Measurements from ENCODE around the gene SLC24A3. TPM values are rescaled to one million over a fixed set of nuclear protein-coding genes. Genes with fewer than 3 reads are reported as not detected.

The SLC24A3 gene
- total RNA-seq, 1 donor from 2014 or later: 0.21 TPM

DNA sequence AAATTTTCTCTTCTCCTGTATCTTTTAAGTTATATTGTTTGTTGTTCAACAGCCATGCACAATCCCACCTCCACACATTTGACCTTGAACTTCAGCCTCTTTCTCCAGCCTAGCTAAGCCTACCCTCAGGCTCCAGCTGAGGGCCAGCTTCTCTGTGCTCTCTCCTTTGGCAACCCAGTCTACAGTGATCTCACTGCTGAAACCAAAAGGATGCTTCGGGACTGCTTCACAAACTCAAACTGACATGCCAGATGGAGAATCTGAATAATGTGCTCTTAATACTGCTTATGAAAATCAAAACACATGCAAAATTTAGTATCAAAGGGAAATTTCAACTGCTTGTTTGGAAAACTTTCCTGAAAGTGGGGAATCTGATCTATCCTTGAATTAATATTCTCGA, 529.5 kb downstream of the SLC24A3 start:
- no peaks in the 10 kb centered on the region for H3K36me3 ChIP-seq
- H3K9ac ChIP-seq: no peak overlapping the region
- no peaks in the 10 kb centered on the region for H3K27me3 Mint-ChIP-seq (ENCODE audit: insufficient read depth, low read depth)
- no peak overlapping the region for H3K4me3 ChIP-seq
- H3K9me3 ChIP-seq (ENCODE audit: low read depth): no peaks in the 10 kb centered on the region
- H3K4me3 Mint-ChIP-seq: no peak overlapping the region
- H3K4me1 Mint-ChIP-seq: peaks cover 7% of the 10 kb centered on the region
- peaks cover 2% of the 10 kb centered on the region for H3K9me3 Mint-ChIP-seq
- H3K27ac ChIP-seq: no peak overlapping the region
- H2AFZ ChIP-seq (replicated peaks): no peak overlapping the region
- H3K27me3 ChIP-seq: no peaks in the 10 kb centered on the region
- DNase-seq (ENCODE audit: low spot score): no peak
- H3K79me2 ChIP-seq (ENCODE audit: low read depth): no peaks in the 10 kb centered on the region
- H4K20me1 ChIP-seq (ENCODE audit: low read depth): no peaks in the 10 kb centered on the region
- H3K36me3 Mint-ChIP-seq: no peaks in the 10 kb centered on the region
- H3K4me1 ChIP-seq: no peaks in the 10 kb centered on the region
- H3K4me2 ChIP-seq: no peak overlapping the region
- TF ChIP-seq, protein P1, sequence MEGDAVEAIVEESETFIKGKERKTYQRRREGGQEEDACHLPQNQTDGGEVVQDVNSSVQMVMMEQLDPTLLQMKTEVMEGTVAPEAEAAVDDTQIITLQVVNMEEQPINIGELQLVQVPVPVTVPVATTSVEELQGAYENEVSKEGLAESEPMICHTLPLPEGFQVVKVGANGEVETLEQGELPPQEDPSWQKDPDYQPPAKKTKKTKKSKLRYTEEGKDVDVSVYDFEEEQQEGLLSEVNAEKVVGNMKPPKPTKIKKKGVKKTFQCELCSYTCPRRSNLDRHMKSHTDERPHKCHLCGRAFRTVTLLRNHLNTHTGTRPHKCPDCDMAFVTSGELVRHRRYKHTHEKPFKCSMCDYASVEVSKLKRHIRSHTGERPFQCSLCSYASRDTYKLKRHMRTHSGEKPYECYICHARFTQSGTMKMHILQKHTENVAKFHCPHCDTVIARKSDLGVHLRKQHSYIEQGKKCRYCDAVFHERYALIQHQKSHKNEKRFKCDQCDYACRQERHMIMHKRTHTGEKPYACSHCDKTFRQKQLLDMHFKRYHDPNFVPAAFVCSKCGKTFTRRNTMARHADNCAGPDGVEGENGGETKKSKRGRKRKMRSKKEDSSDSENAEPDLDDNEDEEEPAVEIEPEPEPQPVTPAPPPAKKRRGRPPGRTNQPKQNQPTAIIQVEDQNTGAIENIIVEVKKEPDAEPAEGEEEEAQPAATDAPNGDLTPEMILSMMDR (IDR thresholded peaks at IDR 0.05): no peak
- no peak for TF ChIP-seq EZH2 (IDR thresholded peaks at IDR 0.05)
- no peak for TF ChIP-seq EZH2phosphoT487 (IDR thresholded peaks at IDR 0.05)
- no peak overlapping the region for H3K27ac Mint-ChIP-seq
- no peaks in the 10 kb centered on the region for H3F3A ChIP-seq (ENCODE audit: low read depth)

DNA sequence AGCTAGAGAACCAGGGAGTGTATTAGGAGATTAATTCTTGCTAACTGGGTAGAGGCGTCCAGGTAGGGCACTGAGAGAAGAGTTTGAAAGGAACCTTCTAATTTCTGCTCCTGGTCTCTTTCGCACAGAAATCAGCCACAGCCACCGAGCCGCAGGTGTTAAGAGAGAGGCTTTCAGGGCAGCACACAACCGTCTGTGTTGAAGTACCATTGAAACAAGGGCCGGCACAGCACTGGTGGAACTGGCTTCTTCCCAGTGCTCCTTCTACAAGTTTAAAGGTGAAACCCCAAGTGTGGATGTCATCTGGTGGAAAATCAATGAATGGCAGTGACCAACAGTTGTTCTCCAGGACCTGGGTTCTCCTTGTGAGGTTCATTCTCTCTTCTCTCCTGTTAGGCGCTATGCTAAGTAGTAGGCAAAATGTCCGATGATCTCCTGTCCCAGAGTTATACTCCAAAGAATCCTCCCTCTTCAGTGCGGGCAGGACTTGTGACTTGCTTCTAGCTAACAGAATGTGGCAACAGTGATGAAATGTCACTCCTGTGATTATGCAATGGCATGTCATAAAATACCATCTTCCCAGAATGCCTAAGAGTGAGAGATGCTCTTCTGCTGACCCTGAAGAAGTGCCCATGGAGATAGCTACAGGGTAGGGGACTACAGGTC, 530.7 kb downstream of the SLC24A3 start:
- Histone ChIP-seq H3K79me2 (ENCODE audit: low read depth) (no peaks in the 10 kb centered on the region), H3K9me3 (ENCODE audit: low read depth) (no peaks in the 10 kb centered on the region), H3K27ac (no peak overlapping the region), H3K4me1 (no peaks in the 10 kb centered on the region), H3K36me3 (no peaks in the 10 kb centered on the region), H3F3A (ENCODE audit: low read depth) (no peaks in the 10 kb centered on the region), H3K4me2 (no peak overlapping the region), H3K4me3 (no peak overlapping the region), H3K9ac (no peak overlapping the region), H3K27me3 (no peaks in the 10 kb centered on the region), H2AFZ (replicated peaks) (no peak overlapping the region), H4K20me1 (ENCODE audit: low read depth) (no peaks in the 10 kb centered on the region)
- H3K36me3 Mint-ChIP-seq: no peaks in the 10 kb centered on the region
- H3K27me3 Mint-ChIP-seq (ENCODE audit: insufficient read depth, low read depth): no peaks in the 10 kb centered on the region
- TF ChIP-seq EZH2phosphoT487 (IDR thresholded peaks at IDR 0.05) (no peak), EZH2 (IDR thresholded peaks at IDR 0.05) (no peak)
- TF ChIP-seq, protein P1 (IDR thresholded peaks at IDR 0.05): no peak
- H3K27ac Mint-ChIP-seq: no peak overlapping the region
- no peaks in the 10 kb centered on the region for H3K4me1 Mint-ChIP-seq
- no peak for DNase-seq (ENCODE audit: low spot score)
- H3K9me3 Mint-ChIP-seq: peaks cover 2% of the 10 kb centered on the region
- no peak overlapping the region for H3K4me3 Mint-ChIP-seq

DNA sequence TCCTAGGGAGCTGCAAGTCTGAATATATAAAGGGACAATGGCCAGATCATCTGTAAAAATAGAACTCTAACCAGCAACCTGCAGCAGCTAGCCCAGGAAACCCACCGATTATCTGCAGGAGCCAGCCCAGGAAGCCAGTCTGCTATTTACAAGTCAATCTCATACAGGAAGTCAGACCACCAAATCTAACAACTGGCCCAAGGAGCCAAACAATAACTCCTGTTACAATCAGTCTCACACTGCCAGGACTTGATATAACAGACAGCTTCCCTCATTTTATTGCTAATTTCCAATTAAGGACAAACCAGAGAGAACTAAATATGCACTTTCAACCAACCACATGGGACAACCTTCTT, 531.2 kb downstream of the SLC24A3 start:
- Histone ChIP-seq H3F3A (ENCODE audit: low read depth) (no peaks in the 10 kb centered on the region), H3K4me1 (no peaks in the 10 kb centered on the region), H3K36me3 (no peaks in the 10 kb centered on the region), H3K4me2 (no peak overlapping the region), H3K9ac (no peak overlapping the region), H3K27ac (no peak overlapping the region), H2AFZ (replicated peaks) (no peak overlapping the region), H3K79me2 (ENCODE audit: low read depth) (no peaks in the 10 kb centered on the region), H4K20me1 (ENCODE audit: low read depth) (no peaks in the 10 kb centered on the region), H3K9me3 (ENCODE audit: low read depth) (no peaks in the 10 kb centered on the region), H3K27me3 (no peaks in the 10 kb centered on the region), H3K4me3 (no peak overlapping the region)
- DNase-seq (ENCODE audit: low spot score): no peak
- H3K4me1 Mint-ChIP-seq: peaks cover 2% of the 10 kb centered on the region
- H3K27ac Mint-ChIP-seq: no peak overlapping the region
- no peak overlapping the region for H3K4me3 Mint-ChIP-seq
- no peak for TF ChIP-seq EZH2 (IDR thresholded peaks at IDR 0.05)
- TF ChIP-seq, protein P1 (IDR thresholded peaks at IDR 0.05): no peak
- TF ChIP-seq EZH2phosphoT487 (IDR thresholded peaks at IDR 0.05): no peak
- no peaks in the 10 kb centered on the region for H3K36me3 Mint-ChIP-seq
- peaks cover 2% of the 10 kb centered on the region for H3K9me3 Mint-ChIP-seq
- no peaks in the 10 kb centered on the region for H3K27me3 Mint-ChIP-seq (ENCODE audit: insufficient read depth, low read depth)
